H1 (cell line): ENCODE data around the gene FOXF1.

ENCODE experiments used
- CREB1 ChIP-seq: IDR thresholded peaks from 2 replicates; pipeline ENCODE4 v1.6.1; 2012; ENCODE audit warnings: inconsistent platforms
- EZH2 ChIP-seq: fragments of 200-600 bp; sonication (generic); IDR thresholded peaks from 2 replicates; pipeline ENCODE4 v1.7.1; 2012; ENCODE audit warnings: low read depth, mild to moderate bottlenecking, moderate library complexity, low read length, inconsistent platforms; ENCODE audit not compliant: severe bottlenecking
- GABPA ChIP-seq: IDR thresholded peaks from 2 replicates; pipeline ENCODE4 v1.6.1; 2011; ENCODE audit warnings: mild to moderate bottlenecking, low read length, moderate library complexity, borderline replicate concordance; ENCODE audit not compliant: insufficient read depth
- JUND ChIP-seq: IDR thresholded peaks from 2 replicates; pipeline ENCODE4 v1.6.1; 2011; ENCODE audit warnings: mild to moderate bottlenecking, improper control_type of control experiment, low read length
- NRF1 ChIP-seq: IDR thresholded peaks from 2 replicates; pipeline ENCODE4 v1.6.1; 2011; ENCODE audit warnings: mild to moderate bottlenecking, low read depth, low read length, improper control_type of control experiment
- RXRA ChIP-seq: IDR thresholded peaks from 2 replicates; pipeline ENCODE4 v1.6.1; 2011; ENCODE audit warnings: low read depth, mild to moderate bottlenecking, low read length, moderate library complexity; ENCODE audit not compliant: insufficient read depth
- ZNF274 ChIP-seq: IDR thresholded peaks from 2 replicates; pipeline ENCODE4 v1.7.0; 2012; ENCODE audit warnings: low read length, borderline replicate concordance; ENCODE audit errors: extremely low read depth
- TF ChIP-seq, protein P1 (sequence below), 3 experiments: IDR thresholded peaks; 1 replicate in 2 of 3; 2 replicates in 1 of 3; pipeline versions ENCODE4 v1.5.1 to v1.6.1; 2011; ENCODE audit warnings: low read length in 3 of 3, mild to moderate bottlenecking in 3 of 3, inconsistent platforms in 2 of 3, low read depth in 1 of 3, moderate library complexity in 1 of 3; ENCODE audit not compliant: insufficient read depth in 1 of 3; ENCODE audit errors: control extremely low read depth in 1 of 3

GRCh38 chr16:86472366-86472765, 38.0 kb upstream of the FOXF1 start:
- no peak for TF ChIP-seq JUND
- TF ChIP-seq EZH2, result no peak
- no peak for TF ChIP-seq GABPA
- TF ChIP-seq, protein P1, sequence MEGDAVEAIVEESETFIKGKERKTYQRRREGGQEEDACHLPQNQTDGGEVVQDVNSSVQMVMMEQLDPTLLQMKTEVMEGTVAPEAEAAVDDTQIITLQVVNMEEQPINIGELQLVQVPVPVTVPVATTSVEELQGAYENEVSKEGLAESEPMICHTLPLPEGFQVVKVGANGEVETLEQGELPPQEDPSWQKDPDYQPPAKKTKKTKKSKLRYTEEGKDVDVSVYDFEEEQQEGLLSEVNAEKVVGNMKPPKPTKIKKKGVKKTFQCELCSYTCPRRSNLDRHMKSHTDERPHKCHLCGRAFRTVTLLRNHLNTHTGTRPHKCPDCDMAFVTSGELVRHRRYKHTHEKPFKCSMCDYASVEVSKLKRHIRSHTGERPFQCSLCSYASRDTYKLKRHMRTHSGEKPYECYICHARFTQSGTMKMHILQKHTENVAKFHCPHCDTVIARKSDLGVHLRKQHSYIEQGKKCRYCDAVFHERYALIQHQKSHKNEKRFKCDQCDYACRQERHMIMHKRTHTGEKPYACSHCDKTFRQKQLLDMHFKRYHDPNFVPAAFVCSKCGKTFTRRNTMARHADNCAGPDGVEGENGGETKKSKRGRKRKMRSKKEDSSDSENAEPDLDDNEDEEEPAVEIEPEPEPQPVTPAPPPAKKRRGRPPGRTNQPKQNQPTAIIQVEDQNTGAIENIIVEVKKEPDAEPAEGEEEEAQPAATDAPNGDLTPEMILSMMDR (IDR thresholded peaks at IDR 0.05; ENCODE audit: control extremely low read depth in 1 of 3, insufficient read depth in 1 of 3, low read depth in 1 of 3, low read length in 3 of 3), result no peak
- no peak for TF ChIP-seq CREB1
- no peak for TF ChIP-seq RXRA
- TF ChIP-seq NRF1, result no peak
- no peak for TF ChIP-seq ZNF274
